ENCODE data around the gene ARHGAP12.
"Not testable (repeated sequence)": the region's sequence is repeated elsewhere in the genome, so short reads cannot be mapped to it uniquely, and the experiment has no call there.

The ARHGAP12 gene

DNA sequence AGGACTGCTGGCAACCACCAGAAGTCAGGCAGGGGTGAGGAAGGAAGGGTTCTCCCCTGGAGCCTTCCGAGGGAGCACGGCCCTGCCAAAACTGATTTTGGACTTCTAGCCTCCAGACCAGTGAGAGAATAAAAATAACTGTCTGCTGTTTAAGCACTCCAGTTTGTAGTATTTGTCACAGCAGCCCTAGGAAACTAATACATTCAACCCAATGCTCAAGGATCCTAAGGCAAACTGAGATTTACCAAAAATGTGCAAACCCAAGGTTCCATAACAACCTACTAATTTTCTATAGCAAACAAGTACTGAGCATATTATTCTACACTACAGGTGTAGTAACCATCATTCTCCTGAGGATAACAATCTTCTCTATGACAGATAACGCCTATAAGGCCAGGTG, 18.6 kb downstream of the ARHGAP12 start:
- TF ChIP-seq, protein P1, sequence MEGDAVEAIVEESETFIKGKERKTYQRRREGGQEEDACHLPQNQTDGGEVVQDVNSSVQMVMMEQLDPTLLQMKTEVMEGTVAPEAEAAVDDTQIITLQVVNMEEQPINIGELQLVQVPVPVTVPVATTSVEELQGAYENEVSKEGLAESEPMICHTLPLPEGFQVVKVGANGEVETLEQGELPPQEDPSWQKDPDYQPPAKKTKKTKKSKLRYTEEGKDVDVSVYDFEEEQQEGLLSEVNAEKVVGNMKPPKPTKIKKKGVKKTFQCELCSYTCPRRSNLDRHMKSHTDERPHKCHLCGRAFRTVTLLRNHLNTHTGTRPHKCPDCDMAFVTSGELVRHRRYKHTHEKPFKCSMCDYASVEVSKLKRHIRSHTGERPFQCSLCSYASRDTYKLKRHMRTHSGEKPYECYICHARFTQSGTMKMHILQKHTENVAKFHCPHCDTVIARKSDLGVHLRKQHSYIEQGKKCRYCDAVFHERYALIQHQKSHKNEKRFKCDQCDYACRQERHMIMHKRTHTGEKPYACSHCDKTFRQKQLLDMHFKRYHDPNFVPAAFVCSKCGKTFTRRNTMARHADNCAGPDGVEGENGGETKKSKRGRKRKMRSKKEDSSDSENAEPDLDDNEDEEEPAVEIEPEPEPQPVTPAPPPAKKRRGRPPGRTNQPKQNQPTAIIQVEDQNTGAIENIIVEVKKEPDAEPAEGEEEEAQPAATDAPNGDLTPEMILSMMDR (IDR thresholded peaks at IDR 0.05): no peak
- no peak for TF ChIP-seq ZFX (IDR thresholded peaks at IDR 0.05; ENCODE audit: borderline replicate concordance)
- no peak overlapping the region for H3K27ac ChIP-seq

DNA sequence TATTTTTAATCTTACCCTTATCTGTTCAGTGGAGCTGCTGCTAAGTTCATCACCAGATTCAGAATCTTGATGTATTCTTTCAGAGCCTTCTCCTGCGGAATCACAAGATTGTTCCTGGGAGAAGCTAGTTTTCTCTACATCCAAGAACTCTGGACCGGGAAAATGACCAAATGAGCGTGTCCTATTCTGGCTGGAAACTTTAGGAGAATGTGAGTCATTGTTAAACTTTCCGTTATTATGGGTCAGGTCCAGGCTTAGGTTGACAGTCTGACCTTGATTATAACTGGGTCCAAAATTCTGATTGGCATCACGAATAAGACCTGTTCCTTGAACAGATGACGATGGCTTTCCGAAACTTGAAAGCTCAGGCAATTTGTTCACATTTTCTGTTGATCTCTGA, 20.5 kb downstream of the ARHGAP12 start:
- TF ChIP-seq, protein P1 (IDR thresholded peaks at IDR 0.05): no peak
- H3K27ac ChIP-seq: no peak overlapping the region

DNA sequence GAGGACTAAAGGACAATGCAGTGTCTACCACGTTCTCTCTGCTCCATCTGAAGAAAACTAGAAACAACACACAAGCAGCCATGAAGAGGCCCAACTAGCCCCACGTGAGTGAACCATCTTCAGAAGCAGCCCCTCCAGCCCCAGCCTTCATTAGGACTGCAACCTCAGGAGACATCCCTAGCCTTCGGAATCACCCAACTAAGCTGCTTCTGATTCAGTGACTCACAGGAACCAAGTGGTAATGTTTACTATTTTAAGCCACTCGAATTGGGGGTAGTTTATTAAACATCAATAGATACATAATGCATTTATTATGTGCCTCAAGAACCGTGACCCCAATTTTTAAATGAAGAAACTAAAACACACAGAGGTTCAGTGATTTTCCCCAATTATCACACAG, 22.6 kb downstream of the ARHGAP12 start:
- TF ChIP-seq, protein P1 (IDR thresholded peaks at IDR 0.05): no peak
- no peak for TF ChIP-seq ZFX (IDR thresholded peaks at IDR 0.05; ENCODE audit: borderline replicate concordance)
- no peak overlapping the region for H3K27ac ChIP-seq

DNA sequence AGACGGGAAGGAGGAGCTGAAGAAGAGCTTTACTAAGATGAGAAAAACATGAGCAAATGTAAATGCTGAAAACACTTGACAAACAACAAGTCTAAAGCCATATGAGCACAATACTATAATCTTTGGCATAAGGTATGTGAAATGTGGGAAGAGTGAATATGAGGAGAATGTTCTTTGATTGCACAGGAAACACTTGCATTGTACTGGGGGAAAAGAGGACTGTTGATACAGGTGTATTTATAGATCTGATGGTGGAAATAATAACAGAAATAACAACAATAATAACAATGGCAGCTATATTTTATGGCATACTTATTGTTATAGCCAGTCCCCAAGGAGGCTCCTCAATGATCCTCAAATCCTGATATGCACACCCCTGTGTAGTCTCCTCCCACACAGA, 23.0 kb downstream of the ARHGAP12 start:
- H3K27ac ChIP-seq: no peak overlapping the region
- no peak for TF ChIP-seq ZFX (IDR thresholded peaks at IDR 0.05; ENCODE audit: borderline replicate concordance)
- TF ChIP-seq, protein P1 (IDR thresholded peaks at IDR 0.05): no peak

DNA sequence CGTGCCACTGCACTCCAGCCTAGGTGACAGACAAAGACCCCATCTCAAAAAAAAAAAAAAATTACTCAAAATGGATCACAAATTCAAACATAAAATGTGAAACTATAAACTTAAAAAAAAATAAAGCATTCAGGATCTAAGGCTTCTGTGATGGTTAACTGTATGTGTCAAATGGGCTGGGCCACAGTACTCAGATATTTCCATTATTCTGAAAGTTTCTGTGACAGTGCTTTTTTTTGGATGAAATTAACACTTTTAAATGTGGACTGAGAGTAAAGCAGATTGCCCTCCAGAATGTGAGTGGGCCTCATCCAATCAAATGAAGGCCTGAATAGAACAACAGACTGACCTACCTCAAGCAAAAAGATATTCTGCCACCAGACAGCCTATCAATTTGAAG, 26.0 kb downstream of the ARHGAP12 start:
- H3K27ac ChIP-seq: no peak overlapping the region
- no peak for TF ChIP-seq ZFX (IDR thresholded peaks at IDR 0.05; ENCODE audit: borderline replicate concordance)
- TF ChIP-seq, protein P1 (IDR thresholded peaks at IDR 0.05): no peak

DNA sequence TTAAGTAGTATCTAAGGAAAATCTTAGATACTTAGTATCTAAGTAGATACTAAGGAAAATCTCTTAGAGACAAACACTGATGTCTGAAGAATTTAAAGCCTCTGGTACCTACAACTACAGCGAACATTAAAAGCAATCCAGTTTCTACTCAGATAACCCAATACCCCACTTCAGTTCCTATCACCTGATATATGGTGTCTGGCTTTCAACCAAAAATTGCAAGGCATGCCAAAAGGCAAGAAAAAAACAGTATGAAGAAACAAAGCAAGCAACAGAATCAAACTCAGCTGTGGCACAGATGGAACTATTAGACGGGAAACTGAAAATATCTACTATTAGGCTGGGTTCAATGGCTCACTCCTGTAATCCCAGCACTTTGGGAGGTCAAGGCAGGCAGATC, 31.1 kb downstream of the ARHGAP12 start:
- no peak for TF ChIP-seq ZFX (IDR thresholded peaks at IDR 0.05; ENCODE audit: borderline replicate concordance)
- TF ChIP-seq, protein P1 (IDR thresholded peaks at IDR 0.05): no peak
- H3K27ac ChIP-seq: no peak overlapping the region

DNA sequence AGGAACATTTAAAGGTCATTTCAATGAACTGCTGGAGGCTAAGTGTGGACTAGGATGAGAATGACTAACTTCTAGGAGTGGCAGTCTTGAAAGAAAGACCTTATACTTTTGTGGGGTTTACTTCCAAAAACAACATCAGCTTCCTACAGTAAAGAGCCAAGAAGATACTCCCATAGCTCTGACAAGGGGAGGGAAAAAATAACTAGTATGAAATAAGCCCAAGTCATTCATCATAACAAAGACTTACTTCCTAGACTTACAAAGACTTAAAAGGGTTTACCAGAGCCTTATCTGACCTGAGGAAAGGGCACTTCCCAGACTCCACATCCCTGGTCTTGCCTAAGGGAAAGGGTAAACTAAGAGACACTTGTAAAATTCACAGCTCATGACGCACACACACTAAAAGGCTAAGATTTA, 31.7 kb downstream of the ARHGAP12 start:
- TF ChIP-seq, protein P1 (IDR thresholded peaks at IDR 0.05): no peak
- no peak for TF ChIP-seq ZFX (IDR thresholded peaks at IDR 0.05; ENCODE audit: borderline replicate concordance)
- no peak overlapping the region for H3K27ac ChIP-seq

DNA sequence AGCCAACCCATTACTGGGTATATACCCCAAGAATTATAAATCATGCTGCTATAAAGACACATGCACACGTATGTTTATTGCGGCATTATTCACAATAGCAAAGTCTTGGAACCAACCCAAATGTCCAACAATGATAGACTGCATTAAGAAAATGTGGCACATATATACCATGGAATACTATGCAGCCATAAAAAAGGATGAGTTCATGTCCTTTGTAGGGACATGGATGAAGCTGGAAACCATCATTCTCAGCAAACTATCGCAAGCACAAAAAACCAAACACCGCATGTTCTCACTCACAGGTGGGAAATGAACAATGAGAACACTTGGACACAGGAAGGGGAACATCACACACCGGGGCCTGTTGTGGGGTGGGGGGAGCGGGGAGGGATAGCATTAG, 32.9 kb downstream of the ARHGAP12 start:
- H3K27ac ChIP-seq: not testable (repeated sequence)
